ENCODE measurements around the gene BPIFB1. TPM values are rescaled to one million over a fixed set of nuclear protein-coding genes. Genes with fewer than 3 reads are reported as not detected.

The BPIFB1 gene
- total RNA-seq, 2 donors from 2014 or later: 0.24 to 0.26 TPM

DNA sequence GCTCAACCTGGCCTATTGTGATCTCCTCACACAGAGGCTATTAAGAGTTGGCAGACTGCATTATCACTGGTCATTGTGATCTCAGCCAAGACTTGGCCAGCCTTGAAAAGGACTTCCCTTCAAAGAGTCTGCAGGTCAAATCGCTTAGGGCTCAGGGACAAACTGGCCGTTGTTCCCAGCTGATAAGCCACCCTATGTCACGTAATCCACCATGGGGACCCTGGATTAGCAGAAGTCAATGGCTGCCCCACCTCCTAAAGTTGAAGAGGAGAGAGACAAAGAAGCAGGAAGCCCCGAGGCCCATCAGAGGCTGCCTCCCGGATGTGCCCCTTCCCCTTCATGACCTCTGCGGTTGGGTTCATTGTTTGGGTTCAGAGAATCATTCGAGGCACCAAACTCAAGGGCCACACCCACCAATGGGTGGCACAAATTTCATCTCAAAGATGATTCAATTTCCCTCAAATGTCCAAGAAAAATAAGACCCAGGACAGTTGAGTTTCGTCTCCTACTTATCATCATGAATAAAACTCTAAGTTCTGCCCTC lies 56.6 kb downstream of the BPIFB1 start:
- DNase-seq: peak; percentile 68
- 68 to 73% methylated on average over 6 to 8 of the region's 8 CpGs for WGBS, 2 experiments (ENCODE audit: insufficient coverage in 1 of 2, insufficient read length in 1 of 2)
- H3K4me3 ChIP-seq (ENCODE audit: low read length): no peak overlapping the region
- no peaks in the 10 kb centered on the region for H3K27me3 ChIP-seq (ENCODE audit: control insufficient read depth, insufficient read depth, low read length, poor library complexity, severe bottlenecking)
- H3K9ac ChIP-seq (ENCODE audit: extremely low read depth, low read length, poor library complexity, severe bottlenecking): no peak overlapping the region
- peak overlapping the region; percentile 14 for H3K27ac ChIP-seq (ENCODE audit: low read depth, low read length)
- H3K27ac Mint-ChIP-seq: peak overlapping the region; percentile 44
- no peaks in the 10 kb centered on the region for H3K9me3 Mint-ChIP-seq
- H3K4me3 Mint-ChIP-seq: no peak overlapping the region
- no peaks in the 10 kb centered on the region for H3K4me1 ChIP-seq (ENCODE audit: control insufficient read depth, insufficient read depth, low read length)
- no peaks in the 10 kb centered on the region for H3K9me3 ChIP-seq (ENCODE audit: control insufficient read depth, low read length)
- TF ChIP-seq, protein P1, sequence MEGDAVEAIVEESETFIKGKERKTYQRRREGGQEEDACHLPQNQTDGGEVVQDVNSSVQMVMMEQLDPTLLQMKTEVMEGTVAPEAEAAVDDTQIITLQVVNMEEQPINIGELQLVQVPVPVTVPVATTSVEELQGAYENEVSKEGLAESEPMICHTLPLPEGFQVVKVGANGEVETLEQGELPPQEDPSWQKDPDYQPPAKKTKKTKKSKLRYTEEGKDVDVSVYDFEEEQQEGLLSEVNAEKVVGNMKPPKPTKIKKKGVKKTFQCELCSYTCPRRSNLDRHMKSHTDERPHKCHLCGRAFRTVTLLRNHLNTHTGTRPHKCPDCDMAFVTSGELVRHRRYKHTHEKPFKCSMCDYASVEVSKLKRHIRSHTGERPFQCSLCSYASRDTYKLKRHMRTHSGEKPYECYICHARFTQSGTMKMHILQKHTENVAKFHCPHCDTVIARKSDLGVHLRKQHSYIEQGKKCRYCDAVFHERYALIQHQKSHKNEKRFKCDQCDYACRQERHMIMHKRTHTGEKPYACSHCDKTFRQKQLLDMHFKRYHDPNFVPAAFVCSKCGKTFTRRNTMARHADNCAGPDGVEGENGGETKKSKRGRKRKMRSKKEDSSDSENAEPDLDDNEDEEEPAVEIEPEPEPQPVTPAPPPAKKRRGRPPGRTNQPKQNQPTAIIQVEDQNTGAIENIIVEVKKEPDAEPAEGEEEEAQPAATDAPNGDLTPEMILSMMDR (conservative IDR thresholded peaks at IDR 0.05): no peak
- no peaks in the 10 kb centered on the region for H3K36me3 Mint-ChIP-seq (ENCODE audit: low read depth)
- H3K36me3 ChIP-seq (ENCODE audit: control insufficient read depth, insufficient read depth, low read length): no peaks in the 10 kb centered on the region
- H3K4me1 Mint-ChIP-seq: peaks cover 8% of the 10 kb centered on the region
- H3K27me3 Mint-ChIP-seq (ENCODE audit: insufficient read depth): peaks cover 2% of the 10 kb centered on the region

DNA sequence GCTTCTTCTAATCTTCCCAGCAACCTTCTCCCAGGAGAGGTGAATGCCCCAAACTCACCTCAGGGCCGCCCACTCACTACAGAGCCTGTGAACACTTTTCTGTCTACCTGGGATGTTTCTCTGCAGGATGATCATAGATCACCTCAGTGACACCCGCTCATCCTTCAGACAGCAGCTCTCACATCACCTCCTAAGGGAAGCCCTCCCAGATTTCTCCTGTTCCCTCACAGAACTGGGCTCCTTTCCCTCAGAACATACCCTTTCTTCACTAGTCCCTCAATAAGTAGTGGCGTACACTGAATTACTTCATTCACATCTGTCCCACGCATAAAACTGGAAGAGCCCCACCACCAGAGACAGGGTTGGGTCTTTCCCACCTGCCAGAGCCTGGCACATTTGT lies 60.5 kb downstream of the BPIFB1 start:
- H3K27me3 ChIP-seq (ENCODE audit: control insufficient read depth, insufficient read depth, low read length, poor library complexity, severe bottlenecking): no peaks in the 10 kb centered on the region

DNA sequence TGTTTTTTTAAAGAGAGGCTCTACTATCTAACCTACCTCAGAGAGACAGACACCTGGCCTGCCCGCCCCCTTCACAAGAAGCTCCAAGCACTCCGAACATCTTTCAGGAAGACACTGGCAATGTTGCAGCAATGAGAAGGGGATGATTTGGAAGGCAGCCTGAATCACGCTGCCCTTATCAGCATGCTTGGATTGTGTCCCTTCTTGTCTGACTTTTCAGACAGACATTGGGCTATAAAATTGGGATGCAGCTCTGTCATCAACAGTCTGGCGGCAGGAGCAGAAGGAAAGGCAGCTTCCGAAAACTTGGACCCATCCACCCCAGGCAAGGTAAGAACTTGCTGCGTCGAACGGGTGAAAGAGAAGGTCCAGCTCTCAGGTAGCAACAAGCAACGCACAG lies 62.3 kb downstream of the BPIFB1 start:
- H3K27me3 ChIP-seq (ENCODE audit: control insufficient read depth, insufficient read depth, low read length, poor library complexity, severe bottlenecking): no peaks in the 10 kb centered on the region
- no peak overlapping the region for H3K4me3 ChIP-seq (ENCODE audit: low read length)
- no peaks in the 10 kb centered on the region for H3K4me1 ChIP-seq (ENCODE audit: control insufficient read depth, insufficient read depth, low read length)
- no peaks in the 10 kb centered on the region for H3K27me3 Mint-ChIP-seq (ENCODE audit: insufficient read depth)
- no peak for DNase-seq
- H3K9me3 ChIP-seq (ENCODE audit: control insufficient read depth, low read length): no peaks in the 10 kb centered on the region
- peaks cover 10% of the 10 kb centered on the region for H3K36me3 Mint-ChIP-seq (ENCODE audit: low read depth)
- H3K9me3 Mint-ChIP-seq: no peaks in the 10 kb centered on the region
- H3K4me1 Mint-ChIP-seq: peaks cover 10% of the 10 kb centered on the region
- no peak overlapping the region for H3K27ac ChIP-seq (ENCODE audit: low read depth, low read length)
- H3K4me3 Mint-ChIP-seq: no peak overlapping the region
- 93 to 94% methylated on average over 8 to 9 of the region's 9 CpGs for WGBS, 2 experiments (ENCODE audit: insufficient coverage in 1 of 2, insufficient read length in 1 of 2)
- H3K36me3 ChIP-seq (ENCODE audit: control insufficient read depth, insufficient read depth, low read length): no peaks in the 10 kb centered on the region
- H3K9ac ChIP-seq (ENCODE audit: extremely low read depth, low read length, poor library complexity, severe bottlenecking): no peak overlapping the region
- no peak overlapping the region for H3K27ac Mint-ChIP-seq
- TF ChIP-seq, protein P1 (conservative IDR thresholded peaks at IDR 0.05): no peak

More for the DNA sequence above, 60.5 kb downstream of the BPIFB1 start:
- Histone ChIP-seq H3K4me3 (ENCODE audit: low read length) (no peak overlapping the region), H3K9ac (ENCODE audit: extremely low read depth, low read length, poor library complexity, severe bottlenecking) (no peak overlapping the region), H3K36me3 (ENCODE audit: control insufficient read depth, insufficient read depth, low read length) (no peaks in the 10 kb centered on the region), H3K4me1 (ENCODE audit: control insufficient read depth, insufficient read depth, low read length) (no peaks in the 10 kb centered on the region), H3K9me3 (ENCODE audit: control insufficient read depth, low read length) (no peaks in the 10 kb centered on the region), H3K27ac (ENCODE audit: low read depth, low read length) (no peak overlapping the region)
- WGBS, 2 experiments (ENCODE audit: insufficient coverage in 1 of 2, insufficient read length in 1 of 2): 91 to 100% methylated on average over 4 of the region's 4 CpGs
- TF ChIP-seq, protein P1 (conservative IDR thresholded peaks at IDR 0.05): no peak
- peaks cover 3% of the 10 kb centered on the region for H3K36me3 Mint-ChIP-seq (ENCODE audit: low read depth)
- H3K4me1 Mint-ChIP-seq: peaks cover 14% of the 10 kb centered on the region
- no peaks in the 10 kb centered on the region for H3K9me3 Mint-ChIP-seq
- no peak overlapping the region for H3K4me3 Mint-ChIP-seq
- no peak overlapping the region for H3K27ac Mint-ChIP-seq
- no peaks in the 10 kb centered on the region for H3K27me3 Mint-ChIP-seq (ENCODE audit: insufficient read depth)
- no peak for DNase-seq
